TTC549 (cell line): ENCODE results near the gene ACBD7.

ENCODE experiments used
- FAIRE-seq: peaks from 2 replicates; lab custom pipeline; 2012; peaks lifted over from hg19 to GRCh38; lab: Jason Lieb, UNC

The ACBD7 gene

GRCh38 chr10:15088428-15089261 lies at the start of gene ACBD7:
ACBD7 (minus strand) TSS chr10:15088776; CDS start chr10:15088728, 48 bp downstream.
- FAIRE-seq, result no peak

DNA sequence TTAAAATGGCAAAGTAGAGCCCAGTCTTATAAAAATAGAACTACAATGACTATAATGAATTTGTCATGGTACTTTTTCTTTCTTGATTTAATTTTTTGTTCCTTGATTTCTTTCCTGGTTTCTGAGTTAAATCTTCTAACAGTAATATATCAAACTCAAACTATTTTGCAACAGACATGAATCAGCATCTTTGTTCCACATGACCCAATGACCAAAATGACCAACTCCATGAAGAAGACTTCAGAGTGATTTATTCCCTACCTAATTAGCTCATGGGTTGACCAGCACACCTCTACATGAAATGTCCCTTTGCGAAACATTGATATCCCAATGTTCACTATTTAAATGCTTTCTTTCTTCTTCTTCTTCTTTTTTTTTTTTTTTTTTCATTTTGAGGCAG lies 49.1 kb upstream of the ACBD7 start:
- FAIRE-seq, result no peak

- no peak for FAIRE-seq
Observed at GRCh38 chr10:15137036-15137359, 48.4 kb upstream of the ACBD7 start.

GRCh38 chr10:15136129-15137035 lies 47.8 kb upstream of the ACBD7 start:
- no peak for FAIRE-seq

DNA sequence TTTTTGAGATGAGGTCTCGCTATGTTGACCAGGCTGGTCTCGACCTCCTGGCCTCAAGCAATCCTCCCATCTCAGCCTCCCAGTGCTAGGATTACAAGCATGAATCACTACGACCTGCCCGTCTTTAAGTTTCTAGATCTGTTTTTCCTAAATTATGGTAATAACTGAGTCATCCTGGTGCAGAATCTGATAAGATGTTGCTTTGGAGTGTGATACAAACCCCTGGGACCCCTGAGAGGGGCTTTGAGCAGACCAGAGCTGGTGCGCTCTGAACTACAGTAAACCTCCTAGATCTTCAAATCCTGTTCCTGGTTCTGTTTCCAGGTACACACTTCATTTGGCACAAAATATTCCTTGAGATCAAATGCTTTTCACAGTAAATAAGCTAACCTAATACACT lies 42.8 kb upstream of the ACBD7 start:
- no peak for FAIRE-seq

DNA sequence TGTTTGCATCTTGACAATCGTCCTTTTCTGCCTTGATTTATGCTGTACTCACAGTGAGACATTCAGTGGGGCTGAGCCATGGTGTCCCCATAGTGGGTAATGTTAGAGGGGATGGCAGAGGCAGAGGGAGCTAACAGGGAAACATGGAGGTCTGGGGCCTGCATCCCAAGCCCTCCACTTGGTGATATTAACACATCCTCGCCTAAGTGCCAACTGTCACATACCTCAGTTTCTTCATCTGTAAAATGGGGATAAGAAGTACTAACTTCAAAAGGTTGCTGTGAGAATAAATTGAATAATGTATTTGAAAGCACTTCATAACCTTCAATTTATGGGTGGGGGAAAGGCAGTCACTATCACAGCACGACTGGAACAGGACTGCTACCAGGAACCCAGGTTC lies 36.3 kb upstream of the ACBD7 start:
- FAIRE-seq, result no peak

- FAIRE-seq, result no peak
Observed at GRCh38 chr10:15124190-15124589, 35.6 kb upstream of the ACBD7 start.

DNA sequence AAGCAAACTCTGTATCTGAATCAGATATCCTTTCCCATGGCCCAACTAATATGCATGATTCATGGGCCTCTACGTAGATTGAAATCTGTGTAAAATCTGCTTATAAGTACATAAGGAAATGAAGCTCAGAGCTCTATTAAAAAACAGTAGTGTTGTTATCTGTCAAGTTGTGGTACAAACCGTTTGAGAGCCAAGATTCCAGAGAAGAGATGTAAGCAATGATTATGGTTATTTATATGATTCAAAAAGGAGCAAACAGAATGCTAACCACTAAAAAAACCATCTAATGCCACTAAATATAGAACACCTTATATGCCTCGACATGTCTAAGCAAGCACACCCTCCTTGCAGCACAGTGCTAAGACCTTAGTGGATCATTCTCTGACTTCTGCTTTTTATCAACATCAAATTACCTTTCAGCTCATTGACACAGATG lies 35.2 kb upstream of the ACBD7 start:
- no peak for FAIRE-seq

GRCh38 chr10:15122477-15123030 lies 34.0 kb upstream of the ACBD7 start:
- no peak for FAIRE-seq

DNA sequence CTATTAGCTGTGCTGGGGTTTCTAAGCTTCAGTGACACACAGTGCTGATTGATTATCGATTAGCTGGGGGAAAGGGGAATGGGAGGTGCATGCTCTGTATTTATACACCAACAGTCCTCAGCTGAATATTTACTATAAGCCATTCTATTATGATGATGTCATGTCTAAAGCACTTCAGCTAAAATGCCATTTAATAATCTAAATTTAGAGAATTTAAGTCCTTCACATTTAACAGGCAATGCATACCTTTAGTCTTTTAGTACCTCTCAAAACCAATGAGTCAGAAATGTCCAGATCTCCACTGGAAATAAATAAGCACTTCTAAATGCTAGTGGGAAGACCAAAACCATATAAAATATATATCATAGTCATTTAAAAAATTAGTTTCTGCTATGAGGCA lies 33.1 kb upstream of the ACBD7 start:
- FAIRE-seq, result no peak

- FAIRE-seq, result no peak
Observed at GRCh38 chr10:15120523-15120922, 31.9 kb upstream of the ACBD7 start.

- no peak for FAIRE-seq
Observed at GRCh38 chr10:15118615-15119014, 30.0 kb upstream of the ACBD7 start.

GRCh38 chr10:15116225-15116624 lies 27.6 kb upstream of the ACBD7 start:
- FAIRE-seq, result no peak

DNA sequence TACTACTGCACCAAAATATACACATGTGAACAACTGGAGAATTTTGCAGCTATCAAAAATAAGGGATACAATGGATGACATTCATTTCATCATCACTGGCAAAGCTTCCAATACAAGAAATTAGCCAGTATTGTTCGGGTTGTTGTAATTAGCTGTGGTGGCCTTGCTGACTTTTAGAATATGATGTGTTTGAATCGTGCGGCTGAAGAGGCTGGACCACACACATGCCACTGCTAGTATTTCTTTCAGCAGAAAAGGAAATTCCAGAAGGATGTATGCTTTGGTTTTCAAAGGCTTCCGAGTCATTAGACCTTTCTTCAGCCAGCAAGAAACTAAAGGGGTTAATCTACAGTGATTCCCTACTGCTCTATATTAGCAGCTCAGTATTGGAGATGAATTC lies 25.2 kb upstream of the ACBD7 start:
- no peak for FAIRE-seq

DNA sequence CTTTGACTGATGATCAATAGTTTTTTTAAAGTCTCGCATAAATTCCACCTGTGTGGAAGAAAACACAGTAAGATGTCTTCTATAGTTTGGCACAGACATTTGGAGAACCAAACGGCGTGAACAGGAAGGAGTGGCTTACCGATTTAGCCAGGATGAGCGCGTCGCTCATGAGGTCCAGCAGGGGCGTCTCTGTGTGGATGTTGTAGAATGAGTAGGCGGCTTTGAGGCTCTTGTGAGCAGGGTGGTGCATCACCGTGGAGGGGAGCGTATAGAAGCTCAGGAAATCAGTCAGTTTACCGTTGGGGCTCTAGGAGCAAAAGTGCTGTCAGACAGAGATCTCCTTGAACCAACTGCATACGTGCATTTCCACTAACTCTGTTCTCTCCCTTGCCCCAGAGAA lies 24.1 kb upstream of the ACBD7 start:
- FAIRE-seq, result no peak

DNA sequence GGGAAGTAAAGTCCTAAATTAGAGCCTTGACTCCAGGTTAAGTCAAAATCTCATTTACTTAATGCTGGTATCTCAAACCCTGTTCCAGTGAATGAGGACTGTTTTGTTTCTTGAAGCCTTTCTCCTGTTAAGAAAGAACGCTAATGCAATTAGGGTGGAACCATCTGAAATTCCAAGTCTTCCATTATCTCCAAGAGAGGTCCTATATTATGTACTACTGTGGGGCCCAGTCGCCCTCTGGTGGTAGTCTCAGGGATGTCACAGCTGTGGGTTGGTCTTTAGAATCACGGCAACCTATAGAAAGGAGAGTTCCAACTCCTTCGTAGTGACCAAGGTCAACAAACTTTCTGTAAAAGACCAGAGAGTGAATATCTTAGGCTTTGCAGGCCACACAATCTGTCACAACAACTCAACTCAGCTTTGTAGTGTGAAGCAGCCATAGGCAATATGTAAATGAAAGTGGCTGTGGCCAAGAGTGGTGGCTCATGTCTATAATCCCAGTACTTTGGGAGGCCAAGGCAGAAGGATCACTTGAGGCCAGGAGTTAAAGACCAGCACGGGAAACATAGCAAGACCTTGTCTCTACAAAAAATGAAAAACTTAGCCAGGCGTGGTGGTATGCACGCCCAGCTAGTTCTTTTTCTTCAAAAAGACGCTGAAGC lies 17.9 kb upstream of the ACBD7 start:
- FAIRE-seq, result peak; percentile 20

- no peak for FAIRE-seq
Observed at GRCh38 chr10:15103513-15103912, 14.9 kb upstream of the ACBD7 start.

GRCh38 chr10:15099886-15100285 lies 11.3 kb upstream of the ACBD7 start:
- no peak for FAIRE-seq

- no peak for FAIRE-seq
Observed at GRCh38 chr10:15097011-15097812, 8.6 kb upstream of the ACBD7 start, which contains the start of gene RPP38. RPP38 (plus strand) TSS chr10:15097355; CDS start chr10:15103315, 5,960 bp downstream.

- no peak for FAIRE-seq
Observed at GRCh38 chr10:15096661-15097010, 8.1 kb upstream of the ACBD7 start.

GRCh38 chr10:15092855-15093408 lies 4.4 kb upstream of the ACBD7 start:
- no peak for FAIRE-seq
